Vagina (tissue), 2 donors: ENCODE measurements around the gene GRIK4. TPM values are rescaled to one million over a fixed set of nuclear protein-coding genes. Genes with fewer than 3 reads are reported as not detected.
"Not testable (repeated sequence)": the region's sequence is repeated elsewhere in the genome, so short reads cannot be mapped to it uniquely, and the experiment has no call there.

Experiments used
- DNase-seq, 2 donors: peaks; one replicate each; pipeline ENCODE4 v3.0.0-alpha.2; 2017; ENCODE audit errors: extremely low spot score in 2 of 2
- H3K27ac ChIP-seq: fragments of 200-600 bp; sonication (generic); one replicate; pipeline ENCODE4 v1.5.1; 2019
- H3K27me3 ChIP-seq: fragments of 200-600 bp; sonication (generic); one replicate; pipeline ENCODE4 v1.5.1; 2019
- H3K36me3 ChIP-seq, 2 donors: fragments of 200-600 bp; sonication (generic); one replicate each; pipeline ENCODE4 v1.5.1; 2017 to 2019
- H3K4me1 ChIP-seq: fragments of 200-600 bp; sonication (generic); one replicate; pipeline ENCODE4 v1.5.1; 2019
- H3K4me3 ChIP-seq, 2 donors: fragments of 200-600 bp; sonication (generic); 1 replicate in 1 of 2; 2 replicates in 1 of 2; pipeline ENCODE4 v1.5.1; 2016 to 2019
- H3K9me3 ChIP-seq: fragments of 200-600 bp; sonication (generic); one replicate; pipeline ENCODE4 v1.5.1; 2019
- CTCF ChIP-seq, 3 experiments: fragments of 450-650 bp in 2 of 3; fragments of 200-600 bp in 1 of 3; sonication (generic) in 1 of 3; IDR thresholded peaks; one replicate each; pipeline ENCODE4 v1.5.1; 2017 to 2019; ENCODE audit warnings: antibody characterized with exemption in 3 of 3, mild to moderate bottlenecking in 2 of 3, moderate library complexity in 2 of 3
- POLR2A ChIP-seq, 2 donors: fragments of 450-650 bp; IDR thresholded peaks; one replicate each; pipeline ENCODE4 v1.6.1; 2017; ENCODE audit warnings: antibody characterized with exemption in 2 of 2, mild to moderate bottlenecking in 2 of 2, moderate library complexity in 2 of 2
- POLR2AphosphoS5 ChIP-seq, 2 donors: sonication (generic); formaldehyde crosslinking; IDR thresholded peaks; one replicate each; pipeline ENCODE4 v1.9.0; 2017; ENCODE audit warnings: antibody characterized with exemption in 2 of 2, mild to moderate bottlenecking in 2 of 2, low read depth in 1 of 2; ENCODE audit not compliant: insufficient read depth in 1 of 2
- intact Hi-C: fragments of 100-400 bp; cut with DNase I; formaldehyde crosslinking; loops from one replicate; pipeline ENCODE4 v1.15.1; 2023
- total RNA-seq: library from RNA; depleted of rRNA; stranded (reverse); fragments of >200 nt; gene quantifications from one replicate; pipeline ENCODE4 v1.2.3, GENCODE V29; 2016

GRIK4 gene
- total RNA-seq, 1 donor from 2014 or later, result 0.25 TPM

GRCh38 chr11:120499859-120500258 is 11.7 kb upstream of the GRIK4 start:
- DNase-seq, result no peak
- no peaks in the 10 kb centered on the region for H3K27me3 ChIP-seq
- TF ChIP-seq CTCF (IDR thresholded peaks at IDR 0.05), result no peak
- TF ChIP-seq POLR2A (IDR thresholded peaks at IDR 0.05), result no peak
- no peak for TF ChIP-seq POLR2AphosphoS5 (IDR thresholded peaks at IDR 0.05; ENCODE audit: insufficient read depth in 1 of 2, low read depth in 1 of 2)
- H3K4me1 ChIP-seq, result no peaks in the 10 kb centered on the region
- H3K27ac ChIP-seq, result no peak overlapping the region
- intact Hi-C loops, result no loop called here
- H3K36me3 ChIP-seq, result no peaks in the 10 kb centered on the region
- H3K9me3 ChIP-seq, result no peaks in the 10 kb centered on the region
- no peak overlapping the region for H3K4me3 ChIP-seq

GRCh38 chr11:120500414-120501071 is 11.0 kb upstream of the GRIK4 start:
- no peaks in the 10 kb centered on the region for H3K36me3 ChIP-seq
- no peaks in the 10 kb centered on the region for H3K4me1 ChIP-seq
- TF ChIP-seq CTCF (IDR thresholded peaks at IDR 0.05) (no peak), POLR2A (IDR thresholded peaks at IDR 0.05) (no peak), POLR2AphosphoS5 (IDR thresholded peaks at IDR 0.05; ENCODE audit: insufficient read depth in 1 of 2, low read depth in 1 of 2) (no peak)
- no peaks in the 10 kb centered on the region for H3K27me3 ChIP-seq
- no peak for DNase-seq
- H3K27ac ChIP-seq, result no peak overlapping the region
- no peaks in the 10 kb centered on the region for H3K9me3 ChIP-seq
- intact Hi-C loops, result no loop called here
- no peak overlapping the region for H3K4me3 ChIP-seq

GRCh38 chr11:120501440-120501839 is 10.1 kb upstream of the GRIK4 start:
- Histone ChIP-seq H3K36me3 (no peaks in the 10 kb centered on the region), H3K27ac (no peak overlapping the region), H3K9me3 (no peaks in the 10 kb centered on the region), H3K27me3 (no peaks in the 10 kb centered on the region), H3K4me3 (no peak overlapping the region), H3K4me1 (no peaks in the 10 kb centered on the region)
- TF ChIP-seq POLR2A (IDR thresholded peaks at IDR 0.05) (no peak), CTCF (IDR thresholded peaks at IDR 0.05) (no peak), POLR2AphosphoS5 (IDR thresholded peaks at IDR 0.05; ENCODE audit: insufficient read depth in 1 of 2, low read depth in 1 of 2) (no peak)
- intact Hi-C loops, result no loop called here
- no peak for DNase-seq

- no peak overlapping the region for H3K27ac ChIP-seq
- H3K27me3 ChIP-seq, result no peaks in the 10 kb centered on the region
- intact Hi-C loops, result no loop called here
- TF ChIP-seq CTCF (IDR thresholded peaks at IDR 0.05) (no peak), POLR2AphosphoS5 (IDR thresholded peaks at IDR 0.05; ENCODE audit: insufficient read depth in 1 of 2, low read depth in 1 of 2) (no peak), POLR2A (IDR thresholded peaks at IDR 0.05) (no peak)
- no peak overlapping the region for H3K4me3 ChIP-seq
- no peaks in the 10 kb centered on the region for H3K9me3 ChIP-seq
- no peak for DNase-seq
- H3K4me1 ChIP-seq, result no peaks in the 10 kb centered on the region
- no peaks in the 10 kb centered on the region for H3K36me3 ChIP-seq
These were observed 9.4 kb upstream of the GRIK4 start for GRCh38 chr11:120501976-120502755.

- DNase-seq, H3K27me3 ChIP-seq, H3K36me3 ChIP-seq, H3K4me1 ChIP-seq, intact Hi-C loops, H3K4me3 ChIP-seq, H3K27ac ChIP-seq, H3K9me3 ChIP-seq: not testable (repeated sequence)
These were observed 8.0 kb upstream of the GRIK4 start for GRCh38 chr11:120503529-120503928.
